NK-92 (cell line): ENCODE data around the gene UBE2M.
"Not testable (repeated sequence)": the region's sequence is repeated elsewhere in the genome, so short reads cannot be mapped to it uniquely, and the experiment has no call there.

Experiments used
- DNase-seq: peaks from one replicate; lab custom pipeline; 2025; ENCODE audit not compliant: unreplicated experiment; lab: John Stamatoyannopoulos, UW

UBE2M gene

GRCh38 chr19:58542641-58543372, 15.6 kb downstream of the UBE2M start:
- not testable (repeated sequence) for DNase-seq

GRCh38 chr19:58539169-58539559, 19.2 kb downstream of the UBE2M start:
- DNase-seq: not testable (repeated sequence)

GRCh38 chr19:58538257-58539168, 19.9 kb downstream of the UBE2M start:
- DNase-seq: no peak

GRCh38 chr19:58536852-58537798, 21.3 kb downstream of the UBE2M start:
- no peak for DNase-seq

- DNase-seq: no peak
These were observed 22.6 kb downstream of the UBE2M start for GRCh38 chr19:58535857-58536256.

- no peak for DNase-seq
These were observed 27.2 kb downstream of the UBE2M start for GRCh38 chr19:58531034-58531840.

GRCh38 chr19:58529405-58529804, 29.0 kb downstream of the UBE2M start:
- DNase-seq: no peak

- no peak for DNase-seq
These were observed 35.7 kb downstream of the UBE2M start for GRCh38 chr19:58522709-58523108.

- no peak for DNase-seq
These were observed 36.8 kb downstream of the UBE2M start for GRCh38 chr19:58521651-58522050.

GRCh38 chr19:58520257-58520599, 38.2 kb downstream of the UBE2M start:
- DNase-seq: no peak

GRCh38 chr19:58519355-58520256, 38.8 kb downstream of the UBE2M start, which contains the start of gene ZBTB45:
ZBTB45 (minus strand) TSS chr19:58519810; CDS start chr19:58517673, 2,137 bp downstream.
- peak; percentile 54 for DNase-seq

GRCh38 chr19:58519087-58519354, 39.4 kb downstream of the UBE2M start:
- DNase-seq: no peak

GRCh38 chr19:58518256-58519086, 39.9 kb downstream of the UBE2M start:
- DNase-seq: no peak

GRCh38 chr19:58516964-58517833, 41.2 kb downstream of the UBE2M start:
- DNase-seq: no peak

- DNase-seq: no peak
These were observed 42.1 kb downstream of the UBE2M start for GRCh38 chr19:58516246-58516836.

- no peak for DNase-seq
These were observed 43.2 kb downstream of the UBE2M start for GRCh38 chr19:58515259-58515658.

GRCh38 chr19:58514564-58515022, 43.8 kb downstream of the UBE2M start:
- DNase-seq: no peak
